Measurements from ENCODE around the gene MALRD1. TPM values are rescaled to one million over a fixed set of nuclear protein-coding genes. Genes with fewer than 3 reads are reported as not detected.

Gene MALRD1
- total RNA-seq, 1 experiment from 2014 or later = 0.50 TPM

- no peak for TF ChIP-seq PRDM15 (CRISPR knock-in tag; IDR thresholded peaks at IDR 0.05)
- no peak for TF ChIP-seq ZNF232 (CRISPR knock-in tag; IDR thresholded peaks at IDR 0.05)
- no peak for TF ChIP-seq PREB (CRISPR knock-in tag; IDR thresholded peaks at IDR 0.05; ENCODE audit: borderline replicate concordance)
- TF ChIP-seq ZNF512 (CRISPR knock-in tag; IDR thresholded peaks at IDR 0.05; ENCODE audit: borderline replicate concordance) = no peak
- no peak for TF ChIP-seq ZNF671 (CRISPR knock-in tag; IDR thresholded peaks at IDR 0.05)
- no peak for TF ChIP-seq GRHL2 (CRISPR knock-in tag; IDR thresholded peaks at IDR 0.05; ENCODE audit: insufficient replicate concordance, severe bottlenecking)
- TF ChIP-seq E2F1 (CRISPR knock-in tag; IDR thresholded peaks at IDR 0.05) = no peak
- no peak for TF ChIP-seq ESRRA (CRISPR knock-in tag; IDR thresholded peaks at IDR 0.05; ENCODE audit: borderline replicate concordance)
Observed at GRCh38 chr10:19563388-19564141, 515.0 kb downstream of the MALRD1 start (continued).

- no peak overlapping the region for H3K27ac Mint-ChIP-seq
- no peaks in the 10 kb centered on the region for H3K36me3 Mint-ChIP-seq
- ATAC-seq = no peak
- ChIA-PET POLR2A (no interaction called here), CTCF (interaction anchor here (0.6 kb wide), 1 partner anchor 27 kb away, joined by 3 read pairs; no protein-coding TSS in a partner anchor)
- DNase-seq (ENCODE audit: low spot score) = no peak
- H3K27me3 Mint-ChIP-seq (ENCODE audit: low read depth) = no peaks in the 10 kb centered on the region
- no peak overlapping the region for H3K4me3 Mint-ChIP-seq
- no peaks in the 10 kb centered on the region for H3K4me1 Mint-ChIP-seq
- H3K9me3 Mint-ChIP-seq = no peaks in the 10 kb centered on the region
- TF ChIP-seq NR3C1 (CRISPR knock-in tag; conservative IDR thresholded peaks at IDR 0.05; ENCODE audit: low read depth) (no peak), MYBL2 (CRISPR knock-in tag; IDR thresholded peaks at IDR 0.05) (no peak), CTCF (IDR thresholded peaks at IDR 0.05) (no peak), HMGA2 (CRISPR knock-in tag; IDR thresholded peaks at IDR 0.05) (no peak), ZNF317 (CRISPR knock-in tag; IDR thresholded peaks at IDR 0.05; ENCODE audit: borderline replicate concordance, low read depth) (no peak), ZNF416 (CRISPR knock-in tag; IDR thresholded peaks at IDR 0.05) (no peak), ZBTB21 (CRISPR knock-in tag; IDR thresholded peaks at IDR 0.05; ENCODE audit: borderline replicate concordance) (no peak), RELA (CRISPR knock-in tag; IDR thresholded peaks at IDR 0.05; ENCODE audit: borderline replicate concordance) (no peak), ETV6 (CRISPR knock-in tag; IDR thresholded peaks at IDR 0.05) (no peak), STAT6 (CRISPR knock-in tag; conservative IDR thresholded peaks at IDR 0.05; ENCODE audit: low read depth) (no peak), ZMAT4 (CRISPR knock-in tag; IDR thresholded peaks at IDR 0.05) (no peak), ZNF281 (CRISPR knock-in tag; IDR thresholded peaks at IDR 0.05) (no peak)
Observed at GRCh38 chr10:19570120-19570519, 521.5 kb downstream of the MALRD1 start.
